Measurements from ENCODE around the gene VPS33A. TPM values are rescaled to one million over a fixed set of nuclear protein-coding genes. Genes with fewer than 3 reads are reported as not detected.

VPS33A gene
- polyA plus RNA-seq, 1 donor (not counting 4 experiments of a cell fraction or from before 2014, with no cell fraction given), result 17.5 TPM

DNA sequence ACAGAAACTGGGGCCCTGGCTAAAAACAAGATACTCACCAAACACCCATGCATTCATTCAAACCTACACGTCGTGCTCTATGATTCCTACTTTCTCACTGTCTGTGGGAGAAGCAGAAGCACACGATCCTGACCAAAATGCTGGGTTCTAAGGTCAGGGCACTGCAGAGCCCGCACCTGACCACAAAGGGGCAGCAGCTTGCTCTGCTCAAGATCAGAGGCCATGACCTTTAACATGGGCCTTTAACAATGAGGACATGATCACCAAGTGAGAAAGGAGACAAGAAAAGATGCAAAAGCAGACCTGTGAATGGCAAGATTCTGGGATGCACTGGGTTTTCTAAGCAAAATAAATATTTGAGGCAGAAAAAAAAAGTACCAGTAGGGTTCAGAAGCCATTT, 40.1 kb upstream of the VPS33A start:
- no peaks in the 10 kb centered on the region for H3K27me3 ChIP-seq (ENCODE audit: control insufficient read depth, extremely low read depth, insufficient read depth, low read length)
- DNase-seq (ENCODE audit: low read depth, low spot score) (no peak), FAIRE-seq (no peak)
- no peaks in the 10 kb centered on the region for H3K9me1 ChIP-seq (ENCODE audit: control insufficient read depth, extremely low read depth, insufficient read depth, low read length)
- H4K20me1 ChIP-seq (ENCODE audit: control insufficient read depth, extremely low read depth, insufficient read depth, low read length), result no peaks in the 10 kb centered on the region
- H3K4me3 ChIP-seq (ENCODE audit: control insufficient read depth in 2 of 3, extremely low read depth in 1 of 3, insufficient read depth in 2 of 3, low read depth in 1 of 3, low read length in 3 of 3), result no peak overlapping the region
- H3K79me2 ChIP-seq (ENCODE audit: control insufficient read depth, insufficient read depth, low read length), result no peaks in the 10 kb centered on the region
- H2AFZ ChIP-seq (ENCODE audit: control insufficient read depth, low read length), result no peak overlapping the region
- H3K4me2 ChIP-seq (ENCODE audit: control insufficient read depth, extremely low read depth, insufficient read depth, low read depth, low read length), result no peak overlapping the region
- no peaks in the 10 kb centered on the region for H3K4me1 ChIP-seq (ENCODE audit: control insufficient read depth, extremely low read depth, insufficient read depth, low read length)
- no peak overlapping the region for H3K27ac ChIP-seq (ENCODE audit: control insufficient read depth, insufficient read depth, low read length)
- no peaks in the 10 kb centered on the region for H3K9me3 ChIP-seq (ENCODE audit: control insufficient read depth, low read depth, low read length)
- H3K9ac ChIP-seq (ENCODE audit: control insufficient read depth, extremely low read depth, insufficient read depth, low read length), result no peak overlapping the region
- TF ChIP-seq, protein P1, sequence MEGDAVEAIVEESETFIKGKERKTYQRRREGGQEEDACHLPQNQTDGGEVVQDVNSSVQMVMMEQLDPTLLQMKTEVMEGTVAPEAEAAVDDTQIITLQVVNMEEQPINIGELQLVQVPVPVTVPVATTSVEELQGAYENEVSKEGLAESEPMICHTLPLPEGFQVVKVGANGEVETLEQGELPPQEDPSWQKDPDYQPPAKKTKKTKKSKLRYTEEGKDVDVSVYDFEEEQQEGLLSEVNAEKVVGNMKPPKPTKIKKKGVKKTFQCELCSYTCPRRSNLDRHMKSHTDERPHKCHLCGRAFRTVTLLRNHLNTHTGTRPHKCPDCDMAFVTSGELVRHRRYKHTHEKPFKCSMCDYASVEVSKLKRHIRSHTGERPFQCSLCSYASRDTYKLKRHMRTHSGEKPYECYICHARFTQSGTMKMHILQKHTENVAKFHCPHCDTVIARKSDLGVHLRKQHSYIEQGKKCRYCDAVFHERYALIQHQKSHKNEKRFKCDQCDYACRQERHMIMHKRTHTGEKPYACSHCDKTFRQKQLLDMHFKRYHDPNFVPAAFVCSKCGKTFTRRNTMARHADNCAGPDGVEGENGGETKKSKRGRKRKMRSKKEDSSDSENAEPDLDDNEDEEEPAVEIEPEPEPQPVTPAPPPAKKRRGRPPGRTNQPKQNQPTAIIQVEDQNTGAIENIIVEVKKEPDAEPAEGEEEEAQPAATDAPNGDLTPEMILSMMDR (optimal IDR thresholded peaks at IDR 0.05 in 1 of 3, IDR thresholded peaks at IDR 0.05 in 1 of 3, conservative IDR thresholded peaks at IDR 0.05 in 1 of 3; ENCODE audit: extremely low read depth in 1 of 3, insufficient read depth in 2 of 3, low read length in 3 of 3), result peak in 1 of 3 experiments; percentile 14
- no peak for TF ChIP-seq EZH2 (IDR thresholded peaks at IDR 0.05; ENCODE audit: low read length)
- dilution Hi-C loops (cut with MboI; ENCODE audit: extremely low pct_ligation_motif_present, low sequenced_read_pairs), result no loop called here
- H3K36me3 ChIP-seq (ENCODE audit: control insufficient read depth in 2 of 2, extremely low read depth in 1 of 2, insufficient read depth in 2 of 2, low read length in 2 of 2), result peaks cover 18 to 27% of the 10 kb centered on the region in 2 experiments

GRCh38 chr12:122304924-122305323, 38.6 kb upstream of the VPS33A start:
- DNase-seq (ENCODE audit: low read depth, low spot score) (no peak), FAIRE-seq (no peak)
- Histone ChIP-seq H3K4me1 (ENCODE audit: control insufficient read depth, extremely low read depth, insufficient read depth, low read length) (no peaks in the 10 kb centered on the region), H3K36me3 (ENCODE audit: control insufficient read depth in 2 of 2, extremely low read depth in 1 of 2, insufficient read depth in 2 of 2, low read length in 2 of 2) (peaks cover 18 to 28% of the 10 kb centered on the region in 2 experiments), H3K27me3 (ENCODE audit: control insufficient read depth, extremely low read depth, insufficient read depth, low read length) (no peaks in the 10 kb centered on the region), H3K9ac (ENCODE audit: control insufficient read depth, extremely low read depth, insufficient read depth, low read length) (no peak overlapping the region), H3K9me3 (ENCODE audit: control insufficient read depth, low read depth, low read length) (no peaks in the 10 kb centered on the region), H3K9me1 (ENCODE audit: control insufficient read depth, extremely low read depth, insufficient read depth, low read length) (no peaks in the 10 kb centered on the region), H4K20me1 (ENCODE audit: control insufficient read depth, extremely low read depth, insufficient read depth, low read length) (no peaks in the 10 kb centered on the region), H2AFZ (ENCODE audit: control insufficient read depth, low read length) (no peak overlapping the region), H3K4me3 (ENCODE audit: control insufficient read depth in 2 of 3, extremely low read depth in 1 of 3, insufficient read depth in 2 of 3, low read depth in 1 of 3, low read length in 3 of 3) (no peak overlapping the region), H3K27ac (ENCODE audit: control insufficient read depth, insufficient read depth, low read length) (no peak overlapping the region), H3K79me2 (ENCODE audit: control insufficient read depth, insufficient read depth, low read length) (no peaks in the 10 kb centered on the region), H3K4me2 (ENCODE audit: control insufficient read depth, extremely low read depth, insufficient read depth, low read depth, low read length) (no peak overlapping the region)
- no peak for TF ChIP-seq EZH2 (IDR thresholded peaks at IDR 0.05; ENCODE audit: low read length)
- dilution Hi-C loops (cut with MboI; ENCODE audit: extremely low pct_ligation_motif_present, low sequenced_read_pairs), result no loop called here

GRCh38 chr12:122303068-122303467, 36.8 kb upstream of the VPS33A start:
- DNase-seq (ENCODE audit: low read depth, low spot score) (no peak), FAIRE-seq (no peak)
- no peak overlapping the region for H3K27ac ChIP-seq (ENCODE audit: control insufficient read depth, insufficient read depth, low read length)
- H4K20me1 ChIP-seq (ENCODE audit: control insufficient read depth, extremely low read depth, insufficient read depth, low read length), result no peaks in the 10 kb centered on the region
- H3K9me3 ChIP-seq (ENCODE audit: control insufficient read depth, low read depth, low read length), result no peaks in the 10 kb centered on the region
- no peak overlapping the region for H3K4me2 ChIP-seq (ENCODE audit: control insufficient read depth, extremely low read depth, insufficient read depth, low read depth, low read length)
- no peaks in the 10 kb centered on the region for H3K79me2 ChIP-seq (ENCODE audit: control insufficient read depth, insufficient read depth, low read length)
- H3K27me3 ChIP-seq (ENCODE audit: control insufficient read depth, extremely low read depth, insufficient read depth, low read length), result no peaks in the 10 kb centered on the region
- dilution Hi-C loops (cut with MboI; ENCODE audit: extremely low pct_ligation_motif_present, low sequenced_read_pairs), result no loop called here
- H2AFZ ChIP-seq (ENCODE audit: control insufficient read depth, low read length), result no peak overlapping the region
- no peaks in the 10 kb centered on the region for H3K4me1 ChIP-seq (ENCODE audit: control insufficient read depth, extremely low read depth, insufficient read depth, low read length)
- H3K9ac ChIP-seq (ENCODE audit: control insufficient read depth, extremely low read depth, insufficient read depth, low read length), result no peak overlapping the region
- H3K4me3 ChIP-seq (ENCODE audit: control insufficient read depth in 2 of 3, extremely low read depth in 1 of 3, insufficient read depth in 2 of 3, low read depth in 1 of 3, low read length in 3 of 3), result no peak overlapping the region
- no peaks in the 10 kb centered on the region for H3K9me1 ChIP-seq (ENCODE audit: control insufficient read depth, extremely low read depth, insufficient read depth, low read length)
- H3K36me3 ChIP-seq (ENCODE audit: control insufficient read depth in 2 of 2, extremely low read depth in 1 of 2, insufficient read depth in 2 of 2, low read length in 2 of 2), result peaks cover 13 to 20% of the 10 kb centered on the region in 2 experiments
- TF ChIP-seq, protein P1 (optimal IDR thresholded peaks at IDR 0.05 in 1 of 3, IDR thresholded peaks at IDR 0.05 in 1 of 3, conservative IDR thresholded peaks at IDR 0.05 in 1 of 3; ENCODE audit: extremely low read depth in 1 of 3, insufficient read depth in 2 of 3, low read length in 3 of 3), result no peak
- no peak for TF ChIP-seq EZH2 (IDR thresholded peaks at IDR 0.05; ENCODE audit: low read length)

Data from keratinocyte (primary cell).